Upper lobe of right lung (tissue), 1 donor: ENCODE measurements around the gene EMC1. TPM values are rescaled to one million over a fixed set of nuclear protein-coding genes. Genes with fewer than 3 reads are reported as not detected.

ENCODE experiments used
- ATAC-seq: fragments of 200-7000 bp; cut with Tn5 transposase; one replicate; pipeline ENCODE4 v1.9.1; 2020; ENCODE audit warnings: mild to moderate bottlenecking, moderate library complexity
- DNase-seq: peaks from one replicate; pipeline ENCODE4 v3.0.0-alpha.2; 2020
- H3K27ac ChIP-seq: fragments of 200-600 bp; one replicate; pipeline ENCODE4 v1.8.0; 2022
- H3K27me3 ChIP-seq: fragments of 200-600 bp; one replicate; pipeline ENCODE4 v1.8.0; 2022; ENCODE audit warnings: mild to moderate bottlenecking
- H3K36me3 ChIP-seq: fragments of 200-600 bp; one replicate; pipeline ENCODE4 v1.8.0; 2022
- H3K4me1 ChIP-seq: fragments of 200-600 bp; one replicate; pipeline ENCODE4 v1.8.0; 2022
- H3K4me3 ChIP-seq: fragments of 200-600 bp; one replicate; pipeline ENCODE4 v1.8.0; 2022; ENCODE audit warnings: mild to moderate bottlenecking
- H3K9me3 ChIP-seq: fragments of 200-600 bp; one replicate; pipeline ENCODE4 v1.8.0; 2022
- CTCF ChIP-seq: fragments of 200-600 bp; IDR thresholded peaks from one replicate; pipeline ENCODE4 v1.8.0; 2022; ENCODE audit warnings: antibody characterized with exemption
- intact Hi-C: fragments of 100-400 bp; cut with DNase I; formaldehyde crosslinking; loops from one replicate; pipeline ENCODE4 v1.11.0; 2022
- total RNA-seq: library from RNA; stranded (reverse); fragmentation: NEBNext Ultra II Directional; extraction: Animal tissue kit (Norgen Biotek cat#: 25700); gene quantifications from one replicate; pipeline ENCODE4 v1.2.1, GENCODE V29; 2021
- donor health status: DM: no; HTN: yes; CAD: no; lungs with severe emphysema.

The EMC1 gene
- total RNA-seq, 1 donor from 2014 or later = 38.7 TPM

GRCh38 chr1:19199969-19200604, 51.2 kb downstream of the EMC1 start:
- TF ChIP-seq CTCF = no peak
- peaks cover 65% of the 10 kb centered on the region for H3K36me3 ChIP-seq
- H3K27me3 ChIP-seq = no peaks in the 10 kb centered on the region
- no peaks in the 10 kb centered on the region for H3K9me3 ChIP-seq
- no peak for ATAC-seq
- no peak overlapping the region for H3K27ac ChIP-seq
- DNase-seq = no peak
- intact Hi-C loops = no loop called here
- H3K4me1 ChIP-seq = peaks cover 29% of the 10 kb centered on the region
- no peak overlapping the region for H3K4me3 ChIP-seq

- Histone ChIP-seq H3K9me3 (no peaks in the 10 kb centered on the region), H3K4me3 (no peak overlapping the region), H3K27ac (no peak overlapping the region), H3K36me3 (peaks cover 71% of the 10 kb centered on the region), H3K4me1 (peaks cover 23% of the 10 kb centered on the region), H3K27me3 (no peaks in the 10 kb centered on the region)
- DNase-seq (no peak), ATAC-seq (no peak)
- no peak for TF ChIP-seq CTCF
- intact Hi-C loops = no loop called here
Measured at GRCh38 chr1:19199329-19199968, 51.9 kb downstream of the EMC1 start.

GRCh38 chr1:19198820-19199219, 52.5 kb downstream of the EMC1 start:
- Histone ChIP-seq H3K27me3 (no peaks in the 10 kb centered on the region), H3K27ac (no peak overlapping the region), H3K4me1 (peaks cover 20% of the 10 kb centered on the region), H3K9me3 (no peaks in the 10 kb centered on the region), H3K4me3 (no peak overlapping the region), H3K36me3 (peaks cover 78% of the 10 kb centered on the region)
- ATAC-seq (no peak), DNase-seq (no peak)
- TF ChIP-seq CTCF = no peak
- intact Hi-C loops = no loop called here

GRCh38 chr1:19197845-19198244, 53.5 kb downstream of the EMC1 start:
- DNase-seq (no peak), ATAC-seq (no peak)
- Histone ChIP-seq H3K27me3 (no peaks in the 10 kb centered on the region), H3K9me3 (no peaks in the 10 kb centered on the region), H3K4me3 (no peak overlapping the region), H3K4me1 (peaks cover 12% of the 10 kb centered on the region), H3K36me3 (peaks cover 88% of the 10 kb centered on the region), H3K27ac (no peak overlapping the region)
- no peak for TF ChIP-seq CTCF
- intact Hi-C loops = no loop called here

- H3K36me3 ChIP-seq = peaks cover 99% of the 10 kb centered on the region
- ATAC-seq (no peak), DNase-seq (no peak)
- no peaks in the 10 kb centered on the region for H3K9me3 ChIP-seq
- no peaks in the 10 kb centered on the region for H3K27me3 ChIP-seq
- TF ChIP-seq CTCF = no peak
- no peak overlapping the region for H3K4me3 ChIP-seq
- intact Hi-C loops = no loop called here
- H3K27ac ChIP-seq = no peak overlapping the region
- no peaks in the 10 kb centered on the region for H3K4me1 ChIP-seq
Measured at GRCh38 chr1:19196331-19196730, 55.0 kb downstream of the EMC1 start.
